G401 (cell line): ENCODE results near the gene KRTAP4-8. TPM values are rescaled to one million over a fixed set of nuclear protein-coding genes. Genes with fewer than 3 reads are reported as not detected.
"Not testable (repeated sequence)": the region's sequence is repeated elsewhere in the genome, so short reads cannot be mapped to it uniquely, and the experiment has no call there.

ENCODE experiments used
- DNase-seq: peaks from one replicate; pipeline ENCODE4 v3.0.0-alpha.2; 2015; ENCODE audit warnings: low spot score
- in situ Hi-C: cut with HindIII; loops from 2 replicates; pipeline ENCODE4 v1.10.0; 2016; ENCODE audit warnings: low sequenced_read_pairs, mixed read lengths
- total RNA-seq: library from RNA; depleted of rRNA; stranded (reverse); fragments of >200 nt; shearing (Covaris generic); gene quantifications from 2 replicates; pipeline ENCODE4 v1.2.3, GENCODE V29; 2014

KRTAP4-8 gene
- total RNA-seq, 1 experiment from 2014 or later, result not detected

DNA sequence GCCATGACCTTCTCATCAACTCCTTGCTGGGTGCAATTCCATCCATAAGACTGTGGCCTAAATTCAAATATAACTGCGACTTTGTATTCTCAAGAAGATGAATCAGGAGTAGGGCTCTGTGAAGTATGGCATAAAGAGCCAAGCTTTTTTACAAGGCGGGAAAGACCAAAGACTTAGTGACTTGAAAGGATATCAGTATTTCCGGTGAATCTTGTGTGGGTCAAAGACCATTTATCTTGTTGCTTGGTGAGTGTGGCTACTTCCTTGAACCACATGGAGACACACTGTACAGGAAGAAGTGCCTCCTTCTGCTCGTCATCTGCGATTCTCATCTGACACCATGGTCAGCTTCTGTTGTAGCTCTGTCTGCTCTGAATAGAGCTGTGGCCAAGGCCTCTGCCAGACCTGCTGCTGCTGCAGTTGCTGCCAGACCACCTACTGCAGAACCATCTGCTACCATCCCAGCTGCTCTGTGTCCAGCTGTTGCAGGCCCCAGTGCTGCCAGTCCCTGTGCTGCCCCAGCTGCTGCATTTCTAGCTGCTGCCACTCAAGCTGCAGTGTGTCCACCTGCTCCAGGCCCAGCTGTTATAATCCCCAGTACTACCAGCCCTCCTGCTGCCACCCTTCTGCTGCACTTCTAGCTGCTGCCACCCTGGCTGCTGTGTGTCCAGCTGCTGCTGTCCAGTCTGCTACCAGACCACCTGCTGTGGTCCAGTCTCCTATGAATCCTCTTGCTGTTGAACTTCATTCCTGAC lies 26.2 kb downstream of the KRTAP4-8 start:
- DNase-seq, result no peak
- in situ Hi-C loops, result no loop called here

DNA sequence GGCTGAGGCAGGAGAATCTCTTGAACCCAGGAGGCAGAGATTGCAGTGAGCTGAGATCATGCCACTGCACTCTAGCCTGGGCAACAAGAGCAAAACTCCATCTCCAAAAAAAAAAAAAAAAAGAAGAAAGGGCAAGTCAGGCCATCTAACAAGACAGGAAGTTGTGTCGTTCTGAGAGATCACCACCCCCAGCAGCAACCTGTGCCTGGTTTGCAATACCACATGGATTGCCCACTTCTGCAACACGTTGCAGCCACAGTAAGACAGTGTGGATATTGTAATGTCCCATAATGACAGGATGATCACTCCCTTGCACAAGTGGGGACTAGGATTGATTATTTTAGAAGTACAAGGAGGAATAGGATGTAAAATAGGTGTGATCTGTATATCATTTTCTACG lies 28.9 kb downstream of the KRTAP4-8 start:
- in situ Hi-C loops, result no loop called here
- DNase-seq, result no peak

DNA sequence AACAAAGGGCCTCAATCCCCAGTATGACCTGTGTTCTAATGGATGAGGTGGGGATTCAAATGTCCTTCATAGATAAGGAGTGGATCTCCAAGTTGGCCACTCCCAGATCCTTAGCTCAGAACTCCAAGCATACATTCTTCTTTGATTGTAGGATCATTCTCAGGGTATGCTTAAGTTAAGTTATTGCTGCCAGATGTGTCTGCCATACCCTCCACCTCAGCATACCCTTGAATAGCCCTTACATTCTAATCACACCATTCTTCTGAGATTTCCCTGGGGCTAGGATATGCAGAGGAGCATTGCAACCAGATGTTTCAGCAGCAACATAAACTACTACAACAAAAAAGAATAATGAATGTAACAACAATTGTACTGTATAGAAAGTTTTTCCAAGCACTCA lies 30.7 kb downstream of the KRTAP4-8 start:
- in situ Hi-C loops, result no loop called here
- DNase-seq, result no peak

DNA sequence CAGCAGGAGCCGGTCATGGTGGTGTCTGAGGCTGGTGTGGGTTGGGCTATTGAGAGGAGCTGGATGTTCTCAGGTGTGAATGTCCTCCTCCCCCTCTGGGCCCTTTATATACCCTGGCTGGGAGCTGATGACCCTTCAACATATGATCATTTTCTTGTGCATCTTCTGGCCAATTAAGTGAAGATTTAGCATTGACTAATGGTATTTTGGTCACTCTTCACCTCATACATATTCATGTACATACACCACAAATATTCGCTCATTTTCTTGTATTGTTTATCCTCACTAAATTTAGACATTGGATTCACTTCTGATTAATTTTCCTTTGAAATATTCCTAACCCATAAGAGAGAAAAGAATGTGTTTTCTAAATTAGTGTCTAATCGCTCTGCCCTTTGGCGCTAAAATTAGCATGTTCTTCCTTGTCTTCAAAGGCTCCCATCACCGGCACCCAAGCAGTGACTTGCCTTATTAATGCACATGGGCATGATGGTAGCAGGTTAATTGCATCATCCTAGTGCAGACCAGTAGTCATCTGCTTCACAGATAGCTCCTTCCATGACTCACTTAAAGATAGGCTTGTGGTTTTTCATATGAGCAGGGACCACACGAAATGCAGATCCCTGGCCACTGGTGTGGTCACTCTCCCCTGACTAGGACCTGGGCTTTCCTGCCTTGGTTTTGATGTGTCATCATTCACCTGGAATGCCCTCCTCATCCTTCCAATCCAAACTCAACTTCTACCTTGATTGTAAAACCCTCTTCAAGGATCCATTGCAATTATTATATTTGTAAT lies 31.9 kb downstream of the KRTAP4-8 start, which contains the start of gene KRTAP2-4:
Gene KRTAP2-4, minus strand, starts transcription at position 51 of the 796 bp plus-strand sequence. Its CDS starts 34 bp downstream, at position 17.
- DNase-seq, result no peak
- in situ Hi-C loops, result no loop called here

DNA sequence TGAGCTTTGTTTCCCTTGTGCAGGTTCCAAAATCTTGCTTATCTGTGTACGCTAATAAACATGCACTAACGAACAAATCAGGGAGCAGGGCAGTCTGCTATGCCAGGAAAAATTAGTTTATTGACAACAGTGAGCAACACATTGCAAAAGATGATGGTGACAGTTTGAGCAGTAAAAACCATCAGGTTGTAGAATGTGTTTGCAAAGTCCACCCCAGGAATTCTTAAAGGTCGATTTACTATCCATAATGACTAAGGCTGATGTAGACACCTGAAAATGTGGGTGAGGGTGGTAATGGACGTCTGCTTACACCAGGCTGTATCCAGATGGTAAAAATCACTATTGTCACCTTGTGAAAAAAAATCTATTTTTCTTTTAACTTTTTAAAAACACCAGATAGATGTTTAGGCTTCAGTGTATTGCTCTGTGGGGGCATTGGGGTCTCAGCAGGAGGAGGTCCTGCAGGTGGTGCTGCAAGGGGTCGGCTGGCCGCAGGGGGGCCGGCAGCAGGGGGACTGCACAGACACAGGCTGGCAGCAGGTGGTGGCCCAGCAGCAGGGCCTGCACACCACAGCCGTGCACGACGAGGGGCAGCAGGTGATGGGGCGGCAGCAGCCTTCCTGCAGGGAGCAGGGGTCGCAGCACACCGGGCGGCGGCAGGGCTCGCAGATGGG lies 32.8 kb downstream of the KRTAP4-8 start:
- in situ Hi-C loops, DNase-seq: not testable (repeated sequence)

DNA sequence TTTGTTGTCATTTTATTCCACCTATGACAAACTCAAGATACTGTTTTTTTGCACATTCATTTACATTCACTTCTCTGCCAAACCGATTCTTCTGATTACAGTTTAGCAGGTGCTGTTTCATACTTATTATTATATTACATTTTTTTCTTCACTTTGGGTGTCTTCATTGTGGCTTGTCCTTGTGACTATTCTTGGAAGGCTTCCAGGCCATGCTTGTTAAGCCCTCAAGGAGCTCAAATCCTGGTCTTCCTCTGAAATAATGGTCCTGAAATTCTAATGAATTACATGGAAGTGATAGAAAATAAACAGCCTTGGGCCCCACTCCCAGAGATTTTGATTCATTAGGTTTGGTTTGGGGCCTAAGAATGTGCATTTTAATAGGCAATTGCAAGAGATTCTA lies 33.6 kb downstream of the KRTAP4-8 start:
- in situ Hi-C loops, result no loop called here
- no peak for DNase-seq

DNA sequence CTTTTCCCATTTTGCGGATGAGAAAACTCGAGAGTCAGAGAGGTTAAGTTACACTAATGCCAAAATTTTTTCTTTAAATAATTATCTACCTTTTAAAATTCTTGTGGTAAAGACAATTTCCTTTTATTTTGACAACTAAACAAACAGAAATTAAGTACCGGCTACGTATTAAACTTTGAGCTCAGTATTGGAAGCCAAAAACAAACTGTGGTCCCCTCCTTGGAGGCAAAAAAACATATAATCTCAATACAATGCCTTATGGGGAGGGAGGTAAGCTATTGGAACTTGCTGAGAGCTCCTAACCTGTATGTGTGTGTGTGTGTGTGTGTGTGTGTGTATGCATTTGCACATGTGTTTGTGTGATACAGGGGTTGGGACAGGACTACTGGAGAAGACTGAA lies 34.5 kb downstream of the KRTAP4-8 start:
- DNase-seq, result no peak
- in situ Hi-C loops, result no loop called here

DNA sequence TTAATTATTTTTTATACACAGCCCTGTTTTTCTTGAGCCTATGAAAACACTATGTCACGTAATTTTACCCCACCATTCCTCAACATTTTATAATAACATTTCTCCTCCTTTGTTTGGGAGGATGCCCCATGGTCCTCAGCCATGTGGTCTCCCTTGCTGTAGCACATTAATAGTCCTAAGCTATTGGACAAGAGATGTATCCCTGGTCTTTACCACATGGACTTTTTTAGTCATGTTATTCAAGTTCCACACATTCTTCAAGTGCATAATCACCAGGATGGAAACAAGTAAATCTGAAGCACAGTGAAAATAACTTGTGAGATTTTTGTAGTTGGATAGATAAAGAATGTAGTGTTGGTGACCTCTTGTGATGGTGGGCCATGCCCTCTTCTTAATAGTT lies 36.0 kb downstream of the KRTAP4-8 start:
- no peak for DNase-seq
- in situ Hi-C loops, result no loop called here

DNA sequence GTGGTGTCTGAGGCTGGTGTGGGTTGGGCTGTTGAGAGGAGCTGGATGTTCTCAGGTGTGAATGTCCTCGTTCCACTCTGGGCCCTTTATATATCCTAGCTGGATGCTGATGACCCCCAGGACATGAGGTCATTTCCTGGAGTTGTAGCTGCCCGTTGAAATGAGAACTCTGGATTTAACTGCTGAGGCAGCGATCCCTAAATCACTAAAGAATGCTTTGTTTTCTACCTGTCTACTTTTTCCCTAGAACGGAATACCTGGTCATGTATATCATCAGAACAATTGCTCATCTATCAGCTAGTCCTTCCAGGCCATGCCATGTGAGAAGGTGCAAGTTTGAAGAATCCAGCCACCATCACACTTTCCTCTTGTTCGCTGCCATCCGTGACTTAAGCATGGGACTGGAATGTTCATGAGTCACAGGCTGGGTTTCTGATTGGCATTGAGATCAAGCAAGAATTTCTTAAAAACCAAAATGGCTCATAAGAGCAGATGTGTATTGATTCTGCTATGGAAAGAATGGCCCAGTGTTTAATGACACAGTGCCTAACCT lies 37.8 kb downstream of the KRTAP4-8 start, which contains the start of gene KRTAP2-3:
Gene KRTAP2-3, minus strand, starts transcription at position 63 of the 553 bp plus-strand sequence. CDS start 64 bp downstream, outside the sequence.
- in situ Hi-C loops, result no loop called here
- DNase-seq, result no peak

DNA sequence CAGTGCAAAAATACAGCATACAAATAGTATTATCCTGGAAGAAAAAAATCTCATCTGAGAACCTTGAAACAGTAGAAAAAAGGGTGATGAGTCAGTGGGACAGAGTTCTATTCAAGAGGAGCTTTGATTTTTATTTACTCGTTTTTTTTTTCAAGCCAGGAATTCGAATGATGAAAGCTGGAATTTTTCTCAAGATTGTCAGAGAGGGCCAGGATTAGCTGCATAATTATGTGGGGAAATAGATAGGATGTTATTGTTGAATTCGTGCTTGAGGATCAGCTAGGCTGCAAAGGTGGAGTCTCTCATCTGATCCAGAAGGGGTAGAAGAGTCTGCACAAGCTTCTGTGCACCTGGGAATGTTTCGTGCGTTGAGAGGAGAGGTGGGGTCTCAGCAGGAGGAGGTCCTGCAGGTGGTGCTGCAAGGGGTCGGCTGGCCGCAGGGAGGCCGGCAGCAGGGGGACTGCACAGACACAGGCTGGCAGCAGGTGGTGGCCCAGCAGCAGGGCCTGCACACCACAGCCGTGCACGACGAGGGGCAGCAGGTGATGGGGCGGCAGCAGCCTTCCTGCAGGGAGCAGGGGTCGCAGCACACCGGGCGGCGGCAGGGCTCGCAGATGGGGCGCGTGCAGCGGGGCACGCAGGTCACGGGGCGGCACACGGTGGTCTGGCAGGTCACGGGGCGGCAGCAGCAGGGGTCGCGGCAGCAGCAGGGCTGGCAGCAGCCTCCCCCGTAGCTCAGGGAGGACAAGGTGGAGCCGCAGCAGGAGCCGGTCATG lies 38.5 kb downstream of the KRTAP4-8 start:
- DNase-seq, in situ Hi-C loops: not testable (repeated sequence)

DNA sequence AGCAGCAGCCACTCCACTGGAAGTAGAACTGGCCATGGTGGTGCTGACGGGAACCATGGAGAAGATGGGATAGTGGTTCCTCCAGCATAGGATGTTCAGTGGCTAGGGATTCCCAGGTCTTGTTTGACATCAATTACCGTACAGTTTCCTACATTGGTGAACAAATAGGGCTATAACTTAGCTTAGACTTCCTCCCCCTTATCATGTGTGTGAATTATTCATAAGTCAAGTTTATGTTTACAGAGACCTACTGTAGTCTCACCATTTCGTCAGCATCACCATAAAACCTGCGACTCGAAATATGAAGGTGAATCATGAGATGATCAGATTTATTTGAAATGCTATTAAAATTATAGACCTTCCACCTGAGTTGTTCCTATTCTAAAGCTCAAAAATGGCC lies 39.2 kb downstream of the KRTAP4-8 start:
- in situ Hi-C loops, result no loop called here

DNA sequence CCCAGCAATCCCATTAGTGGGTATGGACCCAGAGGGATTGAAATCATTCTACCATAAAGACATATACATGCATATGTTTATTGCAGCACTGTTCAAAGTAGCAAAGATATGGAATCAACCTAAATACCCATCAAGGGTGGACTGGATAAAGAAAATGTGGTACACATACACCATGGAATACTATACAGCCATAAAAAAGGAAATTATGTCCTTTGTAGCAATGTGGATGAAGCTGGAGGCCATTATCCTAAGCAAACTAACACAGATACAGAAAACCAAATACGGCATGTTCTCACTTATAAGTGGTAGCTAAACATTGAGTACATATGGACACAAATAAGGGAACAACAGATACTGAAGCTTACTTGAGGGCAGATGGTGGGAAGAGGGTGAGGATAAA lies 40.4 kb downstream of the KRTAP4-8 start:
- no peak for DNase-seq
- in situ Hi-C loops, result no loop called here

More for the DNA sequence above, 39.2 kb downstream of the KRTAP4-8 start:
- no peak for DNase-seq

DNA sequence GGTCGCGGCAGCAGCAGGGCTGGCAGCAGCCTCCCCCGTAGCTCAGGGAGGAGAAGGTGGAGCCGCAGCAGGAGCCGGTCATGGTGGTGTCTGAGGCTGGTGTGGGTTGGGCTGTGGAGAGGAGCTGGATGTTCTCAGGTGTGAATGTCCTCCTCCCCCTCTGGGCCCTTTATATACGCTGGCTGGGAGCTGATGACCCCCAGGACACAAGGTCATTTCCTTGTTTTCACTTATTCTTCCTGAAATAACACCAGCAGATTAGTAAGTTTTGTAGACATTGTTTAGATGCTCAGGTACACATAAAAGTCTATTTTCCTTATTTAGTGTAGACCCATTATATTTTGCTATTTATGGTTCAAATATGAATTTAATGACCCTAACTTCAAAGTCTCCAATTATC lies 42.8 kb downstream of the KRTAP4-8 start, which contains the start of gene KRTAP2-2:
Gene KRTAP2-2, minus strand, starts transcription at position 101 of the 400 bp plus-strand sequence. Its CDS starts 19 bp downstream, at position 82.
- DNase-seq, in situ Hi-C loops: not testable (repeated sequence)

DNA sequence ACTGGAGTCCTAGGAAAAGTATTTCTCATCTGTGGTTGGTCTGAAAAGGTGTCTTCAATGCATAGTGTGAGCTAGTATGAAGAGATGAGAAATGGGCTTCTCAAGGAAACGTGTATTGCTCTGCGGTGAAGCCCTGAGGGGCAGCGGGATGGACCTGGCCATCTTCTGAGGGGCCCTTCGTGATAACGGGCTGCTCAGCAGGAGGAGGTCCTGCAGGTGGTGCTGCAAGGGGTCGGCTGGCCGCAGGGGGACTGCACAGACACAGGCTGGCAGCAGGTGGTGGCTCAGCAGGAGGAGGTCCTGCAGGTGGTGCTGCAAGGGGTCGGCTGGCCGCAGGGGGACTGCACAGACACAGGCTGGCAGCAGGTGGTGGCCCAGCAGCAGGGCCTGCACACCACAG lies 43.4 kb downstream of the KRTAP4-8 start:
- in situ Hi-C loops, result not testable (repeated sequence)

DNA sequence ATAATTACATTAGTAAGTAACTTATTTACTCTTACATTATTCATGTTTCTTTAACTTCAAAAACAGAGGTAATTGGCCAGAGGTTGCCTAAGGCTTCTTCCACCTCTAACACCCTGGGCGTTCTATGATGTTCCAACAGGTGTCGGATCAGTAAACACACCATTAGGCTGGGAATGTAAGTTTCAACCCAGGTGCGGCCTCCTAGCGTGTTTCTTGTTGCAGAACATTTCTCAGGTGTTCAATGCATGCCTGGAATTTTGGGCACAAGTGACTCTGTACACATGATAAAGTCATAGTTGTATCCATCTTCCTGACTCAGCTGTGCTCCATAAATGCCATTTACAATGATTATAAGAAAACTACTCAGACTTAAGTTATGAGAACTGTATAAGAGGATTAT lies 43.9 kb downstream of the KRTAP4-8 start:
- DNase-seq, result no peak
- in situ Hi-C loops, result no loop called here

More for the DNA sequence above, 43.4 kb downstream of the KRTAP4-8 start:
- DNase-seq, result not testable (repeated sequence)

DNA sequence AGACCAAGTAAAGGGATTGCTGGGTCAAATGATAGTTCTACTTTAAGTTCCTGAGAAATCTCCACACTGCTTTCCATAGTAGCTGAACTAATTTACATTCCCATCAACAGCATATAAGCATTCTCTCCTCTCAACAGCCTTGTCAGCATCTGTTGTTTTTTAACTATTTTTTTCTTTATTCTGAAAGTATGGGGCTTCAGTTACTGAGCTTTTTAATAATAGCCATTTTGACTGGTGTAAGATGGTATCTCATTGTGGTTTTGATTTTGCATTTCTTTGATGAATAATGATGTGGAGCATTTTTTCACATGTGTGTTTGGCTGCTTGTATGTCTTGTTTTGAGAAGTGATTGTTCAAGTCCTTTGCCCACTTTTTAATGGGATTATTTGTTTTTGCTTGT lies 45.4 kb downstream of the KRTAP4-8 start:
- no peak for DNase-seq
- in situ Hi-C loops, result no loop called here

DNA sequence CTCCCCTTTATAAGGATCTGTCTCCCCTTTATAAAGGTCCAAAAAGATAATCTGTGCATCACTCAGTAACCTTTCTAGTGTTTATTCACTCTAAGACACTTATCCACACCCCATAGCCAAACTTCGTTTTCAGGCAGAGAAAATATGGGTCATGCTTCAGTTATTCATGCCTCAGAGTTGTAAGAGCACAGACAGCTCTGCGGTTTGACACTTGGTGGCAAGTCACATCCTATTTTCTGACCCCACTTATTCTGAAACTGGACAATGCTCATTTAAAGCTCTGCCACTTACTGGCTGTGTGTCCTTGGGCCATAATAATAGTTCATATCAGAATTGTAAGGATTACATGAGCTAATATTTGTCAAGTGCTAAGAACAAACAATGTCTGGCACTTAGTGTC lies 48.8 kb downstream of the KRTAP4-8 start:
- no peak for DNase-seq
- in situ Hi-C loops, result no loop called here

DNA sequence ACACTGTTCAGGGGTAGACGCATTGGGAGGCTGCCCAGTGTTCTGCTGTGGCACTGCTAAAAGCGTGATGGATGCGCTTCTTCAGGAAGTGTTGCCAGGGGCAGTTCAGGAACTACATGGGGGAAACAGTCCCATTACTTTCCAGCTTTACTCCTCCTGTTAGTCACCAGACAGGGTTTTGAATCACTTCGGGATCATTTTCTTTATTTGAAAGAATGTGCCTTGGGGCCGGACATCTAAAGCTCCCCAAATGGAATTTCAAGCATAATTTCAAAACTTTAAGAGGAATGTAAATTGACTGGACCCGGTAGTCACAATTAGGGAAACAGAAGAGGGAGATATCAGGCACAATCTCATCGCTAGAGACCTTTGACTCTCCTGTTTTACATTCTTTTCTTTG lies 49.5 kb downstream of the KRTAP4-8 start:
- in situ Hi-C loops, result no loop called here
- DNase-seq, result no peak
